LNCAP (cell line): ENCODE measurements around the gene EIF3L.
A peak's percentile ranks its signal among the peaks of the same experiment; 100 is the strongest.

Experiments
- CTCF ChIP-seq: fragments of 450-650 bp; IDR thresholded peaks from 2 replicates; pipeline ENCODE4 v1.5.1; 2017; ENCODE audit warnings: mild to moderate bottlenecking

EIF3L gene

GRCh38 chr22:37929390-37929789 is 80.2 kb downstream of the EIF3L start:
- TF ChIP-seq CTCF: no peak

DNA sequence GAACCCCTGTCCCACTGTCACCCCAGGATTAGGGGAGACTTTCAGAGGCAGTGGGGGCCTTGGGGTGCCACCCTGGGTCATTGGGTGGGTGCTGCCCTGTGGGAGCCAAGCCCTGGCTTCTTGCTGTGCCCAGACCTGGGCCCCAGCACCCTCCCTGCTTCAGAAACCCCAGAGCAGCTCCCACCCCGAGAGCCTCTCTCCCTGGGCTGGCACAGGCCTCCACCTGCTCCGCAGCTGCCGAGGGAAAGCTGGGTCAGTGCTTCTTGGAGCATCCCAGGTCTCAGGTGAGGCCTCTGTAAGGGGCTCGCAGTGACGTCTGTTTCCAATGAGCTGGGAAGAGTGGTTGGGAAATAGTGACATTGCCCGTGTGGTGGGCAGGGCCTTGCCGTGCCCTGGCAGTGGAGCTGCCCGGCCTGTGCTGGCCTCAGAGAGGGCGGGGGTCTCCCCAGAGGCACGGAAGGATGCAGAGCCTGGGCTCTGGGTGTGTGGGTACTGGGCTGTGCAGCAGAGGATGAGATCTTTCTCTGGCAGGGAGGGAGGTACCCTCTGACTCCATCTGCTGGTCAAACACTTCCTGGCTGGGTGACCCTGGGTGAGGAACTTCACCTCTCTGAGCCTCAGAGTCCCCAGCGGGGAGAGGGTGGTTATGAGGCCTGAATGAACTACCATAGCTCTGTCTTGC is 81.2 kb downstream of the EIF3L start:
- peak; percentile 44; the same call in 1 of the 2 replicates for TF ChIP-seq CTCF

DNA sequence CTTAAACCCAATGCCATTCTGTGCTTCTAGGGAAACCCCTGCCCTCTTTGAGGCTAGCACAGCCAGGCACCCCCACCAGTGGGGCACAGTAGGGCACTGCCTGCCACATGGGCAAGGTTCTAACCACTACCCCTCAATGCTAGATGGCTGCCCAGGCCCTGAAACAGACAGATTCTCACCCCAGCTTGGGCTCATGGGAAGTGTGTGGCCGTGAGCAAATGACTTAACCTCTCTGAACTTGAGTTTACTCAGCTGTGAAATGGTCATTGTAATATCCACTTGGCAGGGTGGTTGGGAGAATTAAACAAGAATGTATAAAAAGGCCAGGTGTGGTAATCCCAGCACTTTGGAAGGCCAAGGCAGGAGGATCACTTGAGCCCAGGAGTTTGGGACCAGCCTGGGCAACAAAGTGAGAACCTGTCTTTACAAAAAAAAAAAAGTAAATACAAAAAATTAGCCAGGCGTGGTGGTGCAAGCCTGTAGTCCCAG is 81.8 kb downstream of the EIF3L start:
- TF ChIP-seq CTCF: no peak

DNA sequence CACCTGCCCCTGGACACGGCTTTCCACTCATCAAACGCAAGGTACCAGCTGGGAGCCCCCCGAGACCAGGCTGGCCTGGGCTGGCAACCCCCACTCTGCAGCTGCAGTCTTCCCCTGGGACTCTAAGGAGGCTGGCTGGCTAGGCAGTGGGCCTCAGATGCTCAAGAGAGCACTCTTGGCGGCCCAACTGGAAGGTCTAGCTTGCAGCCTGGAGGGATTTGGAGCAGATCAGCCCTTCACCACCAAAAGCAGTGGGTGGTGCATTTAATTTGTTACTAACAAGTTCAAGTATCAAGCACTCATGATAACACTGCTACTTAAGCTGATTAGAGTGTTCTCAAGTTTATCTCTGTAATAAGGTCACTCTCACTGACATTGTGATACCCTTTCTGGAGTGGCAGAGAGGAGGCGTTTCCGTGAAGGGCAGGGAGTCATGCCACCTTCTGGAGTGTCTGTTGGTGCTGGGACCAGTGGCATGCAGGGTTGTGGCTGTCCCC is 82.7 kb downstream of the EIF3L start:
- TF ChIP-seq CTCF: no peak

- TF ChIP-seq CTCF: no peak
Measured at GRCh38 chr22:37932401-37932800, 83.2 kb downstream of the EIF3L start.

DNA sequence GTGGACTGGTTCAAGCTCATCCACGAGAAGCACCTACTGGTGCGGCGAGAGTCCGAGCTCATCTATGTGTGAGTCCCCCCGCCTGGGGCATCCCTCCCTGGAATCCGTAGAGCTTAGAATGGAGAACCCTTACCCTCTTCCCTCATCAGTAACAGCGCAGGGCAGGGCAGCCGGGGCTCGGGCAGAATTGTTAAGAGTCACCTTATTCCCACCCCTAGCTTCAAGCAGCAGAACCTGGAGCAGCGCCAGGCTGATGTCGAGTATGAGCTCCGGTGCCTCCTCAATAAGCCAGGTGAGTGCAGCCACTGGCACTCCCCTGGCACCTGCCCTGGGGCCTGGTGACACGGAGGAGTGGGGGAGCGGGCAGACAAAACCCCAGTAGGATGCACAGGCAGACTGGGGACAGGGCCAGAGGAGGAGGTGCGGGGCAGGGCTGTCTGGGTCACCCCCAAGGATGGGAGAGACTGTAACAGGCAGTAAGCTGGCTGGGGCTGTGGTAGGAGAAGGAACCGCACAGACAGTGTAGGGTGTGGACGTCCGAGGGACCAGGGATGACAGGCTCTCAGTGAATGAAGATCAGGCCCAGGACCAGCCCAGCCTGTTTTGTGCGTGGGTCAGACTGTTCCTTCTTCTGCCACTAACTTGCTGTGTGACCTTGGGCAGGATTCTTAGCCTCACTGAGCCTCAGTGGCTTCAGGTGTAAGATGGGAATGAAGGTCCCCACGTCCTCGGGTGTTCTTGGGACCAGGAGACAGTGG is 83.8 kb downstream of the EIF3L start:
- no peak for TF ChIP-seq CTCF

- peak; percentile 99 for TF ChIP-seq CTCF
Measured at GRCh38 chr22:37933711-37934376, 84.6 kb downstream of the EIF3L start.
